ENCODE data around the gene GPR37.

Gene GPR37

DNA sequence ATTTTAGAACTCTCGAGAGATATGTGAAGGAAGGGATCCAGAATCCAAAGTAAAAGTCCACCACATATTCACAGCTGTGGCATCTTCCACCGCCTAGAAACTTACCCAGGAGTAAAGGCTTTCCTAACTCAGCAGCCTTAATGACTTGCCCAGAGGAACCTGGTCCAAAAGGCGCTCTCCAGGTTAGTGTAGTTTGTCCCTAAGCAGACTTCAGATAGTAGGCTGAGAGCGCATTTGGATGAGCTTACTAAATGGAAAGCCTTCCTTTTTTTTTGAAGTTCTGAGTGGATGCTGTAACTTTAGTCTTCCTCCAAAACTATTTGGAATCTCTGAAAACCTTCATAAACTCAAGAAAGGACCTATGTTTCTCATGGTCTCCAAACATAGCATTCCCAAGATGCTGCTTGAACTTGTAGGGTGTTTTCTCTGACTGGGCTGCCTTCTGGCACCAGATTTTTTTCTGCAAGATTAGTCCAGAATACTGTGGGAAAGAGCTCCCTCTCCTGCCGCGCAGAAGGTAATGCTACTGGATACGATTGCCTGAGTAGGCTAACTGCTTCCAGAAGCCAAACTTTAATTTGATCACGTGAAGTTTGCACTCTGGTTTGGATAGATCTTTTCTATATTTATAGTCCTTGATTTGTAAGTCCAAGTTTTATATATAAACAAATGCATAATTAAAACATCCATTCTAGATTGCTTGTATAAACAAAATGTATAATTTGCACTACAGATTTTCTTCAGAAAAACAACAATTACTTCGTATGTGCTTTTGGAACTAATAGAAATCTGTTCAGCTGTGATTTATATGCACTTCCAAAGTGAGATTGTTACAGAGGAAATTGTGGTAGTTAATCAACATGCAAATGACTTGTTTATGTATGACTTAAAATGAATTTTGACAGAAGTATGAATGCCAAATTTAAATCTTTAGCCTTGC, 19.6 kb upstream of the GPR37 start:
- H3K4me2 ChIP-seq (ENCODE audit: low read length) = no peak overlapping the region
- H3K9me2 ChIP-seq (replicated peaks; ENCODE audit: control insufficient read depth, low read length) = no peaks in the 10 kb centered on the region
- no peaks in the 10 kb centered on the region for H3F3A ChIP-seq (ENCODE audit: control insufficient read depth, insufficient read depth)
- H3K36me3 ChIP-seq (ENCODE audit: control insufficient read depth, low read length) = no peaks in the 10 kb centered on the region
- no peak overlapping the region for H3K27ac ChIP-seq (ENCODE audit: low read depth, low read length)
- H3K9me3 ChIP-seq (ENCODE audit: control insufficient read depth, insufficient read depth, low read length) = no peaks in the 10 kb centered on the region
- H3K4me1 ChIP-seq (ENCODE audit: control insufficient read depth, low read length) = no peaks in the 10 kb centered on the region
- no peaks in the 10 kb centered on the region for H4K20me1 ChIP-seq (ENCODE audit: control insufficient read depth, insufficient read depth, low read depth, low read length)
- H3K79me2 ChIP-seq (ENCODE audit: control insufficient read depth, low read length) = no peaks in the 10 kb centered on the region
- no peaks in the 10 kb centered on the region for H3K27me3 ChIP-seq (ENCODE audit: control insufficient read depth, low read length)
- H3K4me3 ChIP-seq (ENCODE audit: low read length) = no peak overlapping the region
- TF ChIP-seq CTCF (IDR thresholded peaks at IDR 0.05; ENCODE audit: low read depth, low read length, poor library complexity, severe bottlenecking) = peak; percentile 92
- TF ChIP-seq EZH2phosphoT487 (IDR thresholded peaks at IDR 0.05; ENCODE audit: borderline replicate concordance, low read length) = no peak

DNA sequence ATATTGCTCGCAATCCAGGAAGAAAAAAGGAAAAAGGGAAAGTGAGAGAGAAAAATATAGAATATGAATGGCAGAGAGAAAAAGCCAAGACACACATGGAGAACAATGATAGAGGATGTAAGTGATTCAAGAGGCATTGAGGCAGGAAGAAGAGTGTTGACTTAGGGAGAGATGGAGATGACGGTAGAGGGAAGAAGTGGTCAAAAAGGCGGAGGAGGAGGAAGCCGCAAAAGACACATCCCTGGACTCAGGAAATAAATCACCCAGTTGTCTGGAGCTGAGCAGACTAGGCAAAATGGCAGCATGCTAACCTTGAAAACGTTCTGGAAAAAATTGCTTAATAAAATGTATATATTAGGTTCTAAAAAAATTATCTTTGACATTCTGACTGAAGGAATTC, 17.7 kb upstream of the GPR37 start:
- Histone ChIP-seq H4K20me1 (ENCODE audit: control insufficient read depth, insufficient read depth, low read depth, low read length) (no peaks in the 10 kb centered on the region), H3K4me2 (ENCODE audit: low read length) (no peak overlapping the region), H3K79me2 (ENCODE audit: control insufficient read depth, low read length) (no peaks in the 10 kb centered on the region), H3K9me2 (replicated peaks; ENCODE audit: control insufficient read depth, low read length) (no peaks in the 10 kb centered on the region), H3K9me3 (ENCODE audit: control insufficient read depth, insufficient read depth, low read length) (no peaks in the 10 kb centered on the region), H3K4me3 (ENCODE audit: low read length) (no peak overlapping the region), H3K4me1 (ENCODE audit: control insufficient read depth, low read length) (no peaks in the 10 kb centered on the region), H3K27ac (ENCODE audit: low read depth, low read length) (no peak overlapping the region), H3F3A (ENCODE audit: control insufficient read depth, insufficient read depth) (no peaks in the 10 kb centered on the region), H3K36me3 (ENCODE audit: control insufficient read depth, low read length) (no peaks in the 10 kb centered on the region), H3K27me3 (ENCODE audit: control insufficient read depth, low read length) (no peaks in the 10 kb centered on the region)
- no peak for TF ChIP-seq CTCF (IDR thresholded peaks at IDR 0.05; ENCODE audit: low read depth, low read length, poor library complexity, severe bottlenecking)
- TF ChIP-seq EZH2phosphoT487 (IDR thresholded peaks at IDR 0.05; ENCODE audit: borderline replicate concordance, low read length) = no peak

GRCh38 chr7:124781907-124782734, 16.5 kb upstream of the GPR37 start:
- TF ChIP-seq EZH2phosphoT487 (IDR thresholded peaks at IDR 0.05; ENCODE audit: borderline replicate concordance, low read length) (no peak), CTCF (IDR thresholded peaks at IDR 0.05; ENCODE audit: low read depth, low read length, poor library complexity, severe bottlenecking) (no peak)
- Histone ChIP-seq H3K4me1 (ENCODE audit: control insufficient read depth, low read length) (no peaks in the 10 kb centered on the region), H3K9me3 (ENCODE audit: control insufficient read depth, insufficient read depth, low read length) (no peaks in the 10 kb centered on the region), H4K20me1 (ENCODE audit: control insufficient read depth, insufficient read depth, low read depth, low read length) (no peaks in the 10 kb centered on the region), H3K27me3 (ENCODE audit: control insufficient read depth, low read length) (no peaks in the 10 kb centered on the region), H3K36me3 (ENCODE audit: control insufficient read depth, low read length) (no peaks in the 10 kb centered on the region), H3K4me2 (ENCODE audit: low read length) (no peak overlapping the region), H3K4me3 (ENCODE audit: low read length) (no peak overlapping the region), H3K9me2 (replicated peaks; ENCODE audit: control insufficient read depth, low read length) (no peaks in the 10 kb centered on the region), H3K27ac (ENCODE audit: low read depth, low read length) (no peak overlapping the region), H3F3A (ENCODE audit: control insufficient read depth, insufficient read depth) (no peaks in the 10 kb centered on the region), H3K79me2 (ENCODE audit: control insufficient read depth, low read length) (no peaks in the 10 kb centered on the region)

All from DOHH2 (cell line).